ENCODE results near the gene ACSS1.

ACSS1 gene

DNA sequence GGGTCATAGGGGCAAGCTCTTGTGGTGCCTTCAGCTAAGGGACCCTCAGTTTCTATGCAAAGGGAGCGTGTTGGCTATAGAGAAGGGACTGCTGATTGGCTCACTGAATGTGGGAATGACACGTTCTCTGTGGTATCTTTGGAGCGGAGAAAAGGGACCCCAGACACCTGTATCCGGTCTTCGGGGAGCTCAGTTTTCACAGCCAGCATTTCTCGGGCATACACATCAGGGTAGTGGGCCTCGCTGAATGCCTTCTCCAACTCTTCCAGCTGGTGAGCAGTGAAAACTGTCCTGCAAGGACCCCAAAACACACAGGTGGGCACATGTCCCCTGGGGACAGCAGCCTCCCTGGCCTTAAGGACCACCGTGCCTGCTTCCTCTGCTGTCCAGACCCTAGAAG, 20.7 kb upstream of the ACSS1 start:
- DNase-seq (ENCODE audit: low spot score), result no peak

DNA sequence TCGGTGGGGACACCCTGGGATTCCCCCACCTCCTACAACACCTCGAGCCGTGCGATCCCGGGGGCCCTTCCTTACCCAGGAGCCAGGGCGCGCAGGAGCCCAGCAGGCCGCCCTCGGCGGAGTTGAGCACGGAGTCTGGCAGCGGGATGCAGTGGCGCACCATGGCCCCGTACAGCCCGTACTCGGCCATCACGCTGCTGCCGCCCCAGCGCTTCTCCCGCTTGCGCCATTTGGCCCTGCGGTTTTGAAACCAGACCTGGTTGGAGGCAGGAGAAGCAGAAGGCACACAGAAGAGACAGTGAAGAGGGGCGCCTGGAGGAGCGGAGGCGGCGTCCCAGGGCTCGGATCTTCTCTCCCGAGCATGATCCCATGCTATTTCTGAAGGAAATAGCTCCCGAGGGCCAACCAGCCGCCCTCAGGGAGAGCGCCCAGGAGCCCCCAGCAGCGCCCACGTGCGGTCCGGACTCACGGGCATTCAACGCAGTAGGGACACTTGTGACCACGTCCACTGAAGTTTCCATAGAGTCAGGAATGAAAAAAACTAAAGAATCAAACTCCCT, 19.8 kb upstream of the ACSS1 start:
- no peak for DNase-seq (ENCODE audit: low spot score)

DNA sequence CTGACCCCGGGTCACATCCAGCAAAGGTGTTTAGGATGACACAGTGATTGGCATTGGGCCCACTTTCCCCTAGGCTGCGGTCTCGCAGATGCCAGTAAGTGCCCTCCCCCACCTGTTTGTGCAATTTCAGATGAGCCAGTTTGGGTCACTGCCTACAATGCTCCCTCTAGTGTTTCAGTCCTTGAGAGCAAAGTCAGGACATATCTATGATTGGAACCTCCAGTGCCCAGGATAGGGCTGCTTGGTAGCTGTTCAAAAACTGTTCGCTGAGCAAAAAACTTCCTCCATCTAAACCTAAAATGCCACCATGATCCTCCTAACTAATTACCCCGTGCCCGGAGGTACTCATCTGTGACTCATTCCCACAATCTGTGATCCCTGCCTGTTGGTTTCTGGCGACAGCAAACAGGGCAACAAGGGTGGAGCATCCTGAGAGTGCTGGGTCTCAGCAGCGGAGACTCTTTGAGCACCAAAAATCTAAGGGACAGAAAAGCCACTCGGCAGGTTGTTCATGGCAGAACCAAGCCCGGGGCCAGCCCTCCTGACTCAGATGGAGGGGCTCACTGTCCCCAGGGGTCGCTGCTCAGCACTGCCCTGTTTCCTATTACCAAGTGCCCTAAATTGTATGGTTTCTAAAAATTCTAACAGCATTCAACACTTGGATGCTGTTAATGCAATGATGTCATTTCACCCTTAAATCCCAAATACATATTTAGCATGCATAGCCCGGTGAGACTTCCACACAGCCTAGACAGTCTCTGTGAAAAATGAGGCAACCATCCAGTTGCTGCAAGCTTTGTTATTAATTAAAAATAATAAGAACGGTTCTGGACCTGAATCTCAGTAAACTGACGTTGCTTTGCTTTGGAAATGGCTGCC, 19.0 kb upstream of the ACSS1 start:
- peak; percentile 77 for DNase-seq (ENCODE audit: low spot score)

DNA sequence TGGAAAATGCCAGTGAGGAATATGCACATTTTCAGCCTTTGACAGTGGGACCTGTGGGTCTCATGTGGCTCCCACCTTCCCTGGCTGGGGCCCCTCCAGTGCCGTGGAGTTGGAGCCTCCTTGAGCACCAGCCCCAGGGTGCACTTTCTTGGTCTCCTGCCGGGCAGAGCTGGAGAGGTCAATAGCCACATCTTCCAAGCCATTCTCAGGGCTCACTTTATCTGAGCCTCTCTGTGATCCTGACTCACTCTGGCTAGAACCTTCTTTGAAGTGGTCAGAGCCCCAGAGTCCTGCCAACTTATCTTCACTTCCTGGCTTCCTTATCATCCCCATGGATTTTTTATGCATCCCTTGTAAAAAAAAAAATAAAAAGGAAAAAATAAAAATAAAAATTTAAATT, 18.3 kb upstream of the ACSS1 start:
- peak; percentile 67 for DNase-seq (ENCODE audit: low spot score)

DNA sequence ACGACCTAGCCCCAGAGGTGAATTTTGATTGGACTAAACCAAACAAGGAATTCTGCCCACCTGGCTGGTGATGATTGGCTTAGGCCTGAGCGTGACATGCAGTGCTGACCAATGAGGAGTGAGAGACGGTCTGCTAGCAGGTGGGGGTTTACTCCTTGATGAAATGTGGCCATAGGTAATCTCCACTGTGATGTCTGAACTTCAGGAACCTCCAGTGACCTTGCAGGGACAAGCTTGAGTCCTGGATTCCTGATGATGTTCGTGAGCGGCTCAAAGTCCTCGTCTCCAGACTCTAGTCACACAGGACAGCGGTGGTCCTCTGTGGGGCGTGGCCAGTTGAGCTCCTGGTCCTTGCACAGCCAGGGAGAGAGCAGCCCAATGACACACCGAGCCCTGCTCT, 15.6 kb upstream of the ACSS1 start:
- DNase-seq (ENCODE audit: low spot score), result no peak

DNA sequence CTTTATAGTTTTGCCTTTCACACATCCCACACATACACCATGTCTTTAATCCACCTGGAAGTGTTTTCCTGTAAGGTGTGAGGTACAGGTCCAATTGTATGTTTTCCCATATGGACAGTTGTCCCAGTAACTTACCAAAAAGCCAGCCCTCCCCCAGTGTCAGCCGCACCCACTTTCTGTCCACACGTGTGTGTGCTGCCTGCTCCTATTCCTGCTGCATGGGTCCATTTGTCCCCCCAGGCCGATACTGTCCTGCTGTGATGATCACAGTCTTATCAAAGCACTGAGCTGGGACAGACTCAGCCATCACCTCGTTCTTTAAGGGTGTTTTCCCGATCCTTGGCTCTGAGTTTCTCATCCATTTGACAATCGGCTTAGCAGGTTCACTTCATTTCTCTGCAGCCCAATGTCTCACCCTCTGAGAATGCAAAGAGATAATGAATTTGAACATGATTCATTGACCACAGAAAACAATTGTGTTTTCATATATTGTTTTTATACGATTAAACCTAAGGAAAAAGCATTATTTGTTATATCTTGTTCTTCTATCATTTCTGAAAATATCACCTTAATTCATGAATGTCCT, 14.4 kb upstream of the ACSS1 start:
- DNase-seq (ENCODE audit: low spot score), result no peak

DNA sequence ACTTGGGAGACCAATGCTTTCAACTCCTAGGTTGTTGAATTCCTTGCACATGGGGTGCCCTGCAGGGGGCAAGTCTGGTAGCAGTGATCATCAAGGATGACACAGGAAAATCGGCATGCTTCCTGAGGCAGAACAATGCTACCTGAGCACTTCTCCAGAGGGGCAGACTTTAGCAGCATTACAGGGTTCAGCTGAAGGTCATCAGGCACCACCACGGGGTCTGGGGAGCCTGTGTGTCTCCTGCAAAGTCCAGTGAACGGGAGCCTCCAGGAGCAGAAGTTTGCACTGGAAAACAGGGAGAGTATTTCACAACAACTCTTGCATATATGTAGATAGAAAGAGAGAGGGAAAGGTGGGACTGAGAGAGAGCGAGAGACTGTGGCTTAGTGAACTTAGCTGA, 13.8 kb upstream of the ACSS1 start:
- no peak for DNase-seq (ENCODE audit: low spot score)

DNA sequence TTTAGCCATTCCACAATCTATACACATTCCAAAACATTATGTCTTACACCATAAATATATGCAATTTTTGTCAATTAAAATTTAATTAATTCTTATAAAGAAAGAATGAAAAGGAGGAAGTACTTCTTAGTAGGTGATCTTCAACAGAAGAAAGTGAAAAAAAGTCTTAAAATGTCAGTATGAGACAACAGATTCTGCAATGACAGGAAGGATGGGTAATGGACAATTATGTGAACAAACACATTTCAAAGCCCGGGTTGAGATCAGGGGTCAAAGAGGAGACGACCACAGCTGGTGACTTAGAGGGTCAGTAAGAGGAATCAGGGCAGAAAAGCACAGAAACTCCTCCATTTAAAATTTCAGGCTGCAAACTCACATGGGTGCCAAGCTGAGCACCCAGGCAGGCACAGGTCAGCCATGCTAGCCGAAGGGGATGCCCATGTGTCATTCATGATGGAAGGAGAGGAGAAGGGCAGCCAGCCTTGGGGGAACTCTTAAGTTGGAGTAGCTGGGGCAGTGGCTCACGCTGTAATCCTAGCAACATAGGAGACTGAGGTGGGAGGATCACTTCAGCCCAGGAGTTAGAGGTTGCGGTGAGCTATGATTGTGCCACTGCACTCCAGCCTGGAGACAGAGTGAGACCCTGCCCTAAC, 13.0 kb upstream of the ACSS1 start:
- DNase-seq (ENCODE audit: low spot score), result no peak

DNA sequence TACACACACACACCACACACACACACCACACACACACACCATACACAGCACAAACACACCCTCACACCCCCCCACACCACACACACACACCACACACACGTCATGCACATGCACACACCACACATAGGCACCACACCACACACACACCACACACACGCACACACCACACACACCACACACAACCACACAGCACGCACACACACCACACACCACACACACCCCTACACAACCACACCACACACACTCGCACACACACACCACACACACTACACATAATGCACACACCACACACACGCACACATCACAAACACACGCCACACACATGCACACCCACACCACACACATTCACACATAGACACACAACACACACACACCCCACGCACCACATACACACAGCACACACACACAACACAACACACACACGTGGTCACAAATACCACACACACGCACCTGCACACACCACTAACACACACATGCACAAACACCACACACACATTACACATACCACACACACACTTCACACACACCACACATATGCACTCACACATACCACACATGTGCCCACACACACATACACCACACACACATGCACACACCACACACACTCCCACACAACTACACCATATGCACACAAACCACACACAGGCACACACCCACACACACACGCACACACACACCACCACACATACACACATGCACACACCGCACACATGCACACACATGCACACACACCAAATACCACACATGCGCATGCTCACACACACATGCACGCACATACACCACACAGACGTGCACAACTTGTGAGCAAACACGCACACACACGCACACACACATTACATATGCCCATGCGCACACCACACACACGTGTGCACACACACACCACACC, 9.4 kb upstream of the ACSS1 start:
- no peak for DNase-seq (ENCODE audit: low spot score)

DNA sequence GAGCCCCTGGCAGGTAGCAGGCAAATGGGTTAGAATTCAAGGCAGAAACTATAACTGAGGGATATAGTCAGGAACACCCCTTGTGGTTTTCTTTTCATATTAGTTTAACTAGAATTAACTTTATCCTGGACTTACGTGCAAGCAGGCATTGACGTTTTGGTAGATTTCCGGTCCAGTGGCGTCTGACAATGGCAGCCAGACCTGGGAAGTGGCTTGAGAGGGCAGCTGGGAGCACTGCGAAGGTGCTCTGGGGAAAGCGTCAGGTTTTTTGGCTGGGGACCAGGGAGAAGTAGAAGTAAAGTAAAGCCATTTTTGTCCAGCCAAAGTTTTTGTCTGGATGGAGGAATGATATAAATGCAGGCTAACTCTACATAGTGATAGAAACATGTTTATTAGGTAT, 8.4 kb upstream of the ACSS1 start:
- DNase-seq (ENCODE audit: low spot score), result no peak

DNA sequence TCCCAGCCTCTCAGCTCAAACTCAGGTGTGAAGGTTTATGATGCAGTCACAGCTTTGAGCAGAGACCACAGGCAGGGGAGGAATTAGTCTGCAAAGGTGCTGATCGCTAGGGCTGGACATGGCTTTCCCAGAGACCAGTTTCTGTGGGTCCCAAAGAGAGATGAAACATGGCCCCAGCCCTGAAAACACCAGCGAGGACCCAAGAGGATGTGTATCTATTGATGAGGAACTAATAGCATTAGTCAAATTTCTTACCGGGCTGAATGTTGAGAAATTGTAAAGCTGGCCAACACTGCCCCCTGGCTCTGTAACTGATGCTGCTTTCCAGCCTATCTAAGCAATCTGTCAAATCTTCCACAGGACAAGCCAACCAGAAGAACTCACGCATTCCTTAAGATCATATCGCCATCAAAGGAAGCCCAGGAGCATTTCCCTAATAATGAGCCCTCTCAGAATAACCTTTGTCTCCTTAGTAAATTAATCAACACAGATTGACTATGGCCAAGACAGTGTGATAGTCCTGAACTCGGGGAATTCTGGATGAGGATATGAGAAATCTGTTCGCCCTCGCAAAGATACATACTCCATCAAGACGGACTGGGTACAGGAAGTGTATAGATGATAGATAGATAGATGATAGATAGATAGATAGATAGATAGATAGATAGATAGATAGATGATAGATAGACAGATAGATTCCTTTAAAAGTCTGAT, 7.8 kb upstream of the ACSS1 start:
- peak; percentile 53 for DNase-seq (ENCODE audit: low spot score)

DNA sequence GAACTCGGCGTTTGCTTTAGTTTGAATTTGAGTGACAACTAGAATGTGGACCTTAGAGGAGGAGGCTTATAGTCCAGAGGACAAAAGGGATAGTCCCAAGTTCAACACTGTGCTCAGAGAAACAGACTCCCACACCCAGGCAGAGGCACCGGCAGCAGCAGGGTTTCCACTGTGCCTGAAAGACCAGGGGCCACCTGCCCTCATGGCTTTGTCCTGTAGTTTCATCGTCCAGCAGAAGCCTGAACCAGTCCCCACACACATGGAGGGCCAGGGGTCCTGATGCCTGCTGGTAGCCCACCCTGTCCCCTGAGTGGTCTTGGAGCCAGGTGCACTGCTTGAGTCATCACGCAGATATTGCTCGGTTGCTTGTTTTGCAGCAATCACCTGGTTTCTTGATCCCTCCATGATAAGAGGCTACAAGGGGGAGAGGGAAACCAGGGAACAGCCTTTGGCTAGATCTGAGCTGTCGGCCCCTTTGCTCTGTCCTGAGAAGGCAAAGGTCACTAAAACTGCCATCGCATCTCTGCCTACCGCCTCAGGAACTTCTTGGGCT, 7.2 kb upstream of the ACSS1 start:
- no peak for DNase-seq (ENCODE audit: low spot score)

DNA sequence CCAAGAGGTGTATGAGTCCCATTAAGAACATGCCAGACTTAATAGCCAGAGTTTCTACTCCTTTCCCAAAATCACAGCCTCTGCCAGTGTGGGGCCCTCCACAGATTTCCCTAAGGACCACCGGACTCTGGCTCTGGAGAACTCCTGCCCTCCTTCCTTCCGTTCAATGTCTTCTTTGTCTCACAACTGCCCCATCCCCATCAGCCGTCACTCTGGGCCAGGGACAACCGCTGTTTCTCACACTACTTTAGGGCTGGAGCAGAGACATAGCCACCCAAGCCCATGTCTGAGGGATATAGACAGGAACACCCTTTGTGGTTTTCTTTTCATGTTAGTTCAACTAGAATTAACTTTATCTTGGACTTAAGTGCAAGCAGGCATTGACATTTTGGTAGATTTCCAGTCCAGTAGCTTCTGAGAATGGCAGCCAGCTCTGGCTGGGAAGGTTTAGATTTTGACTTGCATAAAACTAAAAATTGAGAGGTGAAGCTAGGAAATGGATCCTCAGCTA, 6.7 kb upstream of the ACSS1 start:
- no peak for DNase-seq (ENCODE audit: low spot score)

DNA sequence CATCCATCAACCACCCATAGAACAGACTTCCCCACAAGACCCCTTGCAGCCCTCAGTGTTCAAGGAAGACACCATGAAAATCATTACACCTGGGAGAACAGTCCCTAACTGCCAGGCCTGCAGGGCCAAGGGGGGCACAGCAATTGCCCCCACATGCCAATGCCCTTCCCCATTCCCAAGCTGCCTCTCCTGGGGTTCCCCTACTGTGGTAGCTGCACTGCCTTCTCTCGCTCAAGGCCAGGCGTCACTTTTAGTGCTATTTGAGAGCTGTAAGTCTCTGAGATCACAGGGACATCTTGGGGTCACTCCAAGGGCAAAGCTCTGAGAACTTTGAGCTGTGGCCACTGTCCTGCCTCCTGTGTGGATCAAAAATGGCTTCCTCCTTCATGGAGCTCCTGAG, 6.0 kb upstream of the ACSS1 start:
- DNase-seq (ENCODE audit: low spot score), result no peak

DNA sequence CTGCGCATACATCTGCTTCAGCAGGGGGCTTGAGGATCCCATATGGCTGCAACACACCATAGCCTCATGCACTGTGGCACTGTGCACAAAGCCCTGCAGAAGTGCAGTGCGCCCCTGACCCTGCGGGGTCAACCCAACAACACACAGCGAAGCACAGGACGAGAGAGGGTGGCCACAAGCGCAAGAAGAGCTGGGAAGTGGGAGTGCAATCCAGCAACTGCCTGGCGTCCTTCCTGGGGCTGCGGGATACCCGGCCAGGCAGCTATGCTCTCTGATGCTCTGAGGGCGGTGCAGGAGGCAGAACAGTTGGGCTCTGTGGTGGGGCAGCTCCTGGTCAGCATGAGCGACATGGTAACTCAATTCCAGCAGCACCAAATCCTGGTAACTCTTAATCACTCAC, 5.6 kb upstream of the ACSS1 start:
- no peak for DNase-seq (ENCODE audit: low spot score)

DNA sequence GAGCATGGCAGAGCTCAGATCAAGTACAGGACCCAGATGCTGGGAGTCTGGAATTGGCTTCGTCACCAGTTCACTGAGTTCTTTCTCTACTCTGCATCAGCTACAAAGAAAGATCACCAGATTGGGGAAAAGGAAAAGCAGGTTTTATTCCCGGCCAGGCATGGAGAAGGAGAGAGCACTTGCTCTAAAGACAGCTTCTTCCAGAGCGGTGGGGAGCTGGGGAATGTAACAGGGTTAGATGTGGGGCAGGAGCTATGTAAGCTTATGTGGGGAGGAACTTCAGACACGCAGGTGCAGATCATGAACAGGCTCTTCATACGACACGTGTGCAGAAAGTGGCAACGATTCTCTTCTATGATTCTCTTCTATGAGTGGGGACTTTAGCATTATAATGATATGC, 4.9 kb upstream of the ACSS1 start:
- DNase-seq (ENCODE audit: low spot score), result no peak

DNA sequence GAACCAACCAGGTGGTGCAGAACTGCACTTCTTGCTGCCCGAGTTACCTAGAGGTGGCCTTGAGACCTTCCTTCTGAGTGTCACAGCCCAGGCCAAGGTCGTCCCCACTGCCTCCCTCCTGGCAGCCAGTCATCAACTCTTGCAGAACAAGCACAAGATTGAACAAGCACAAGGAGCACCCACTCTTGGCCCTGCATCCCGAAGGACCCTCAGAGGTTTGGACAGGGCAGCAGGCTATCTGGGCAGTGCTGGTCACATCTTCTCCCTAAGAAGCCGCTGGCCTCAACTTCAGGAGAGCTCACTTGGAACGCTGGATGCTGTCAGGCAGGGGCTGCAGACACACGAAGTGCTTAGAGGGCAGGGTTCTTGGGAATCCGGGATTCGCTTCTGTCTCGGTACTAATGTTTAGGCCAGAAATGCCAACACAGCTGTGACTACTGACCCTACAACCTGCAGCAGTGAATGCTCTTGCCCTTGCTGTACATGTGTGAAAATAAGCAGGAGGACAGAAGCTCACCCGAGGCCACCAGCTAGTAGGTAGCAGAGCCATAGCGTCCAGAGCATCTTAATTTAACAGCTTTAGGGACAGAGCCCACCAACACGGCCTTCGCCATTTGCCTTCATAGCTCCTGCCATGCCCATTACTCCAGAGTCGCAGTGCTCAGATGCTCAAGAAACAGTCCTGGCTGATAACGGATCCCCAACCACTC, 4.0 kb upstream of the ACSS1 start:
- no peak for DNase-seq (ENCODE audit: low spot score)

DNA sequence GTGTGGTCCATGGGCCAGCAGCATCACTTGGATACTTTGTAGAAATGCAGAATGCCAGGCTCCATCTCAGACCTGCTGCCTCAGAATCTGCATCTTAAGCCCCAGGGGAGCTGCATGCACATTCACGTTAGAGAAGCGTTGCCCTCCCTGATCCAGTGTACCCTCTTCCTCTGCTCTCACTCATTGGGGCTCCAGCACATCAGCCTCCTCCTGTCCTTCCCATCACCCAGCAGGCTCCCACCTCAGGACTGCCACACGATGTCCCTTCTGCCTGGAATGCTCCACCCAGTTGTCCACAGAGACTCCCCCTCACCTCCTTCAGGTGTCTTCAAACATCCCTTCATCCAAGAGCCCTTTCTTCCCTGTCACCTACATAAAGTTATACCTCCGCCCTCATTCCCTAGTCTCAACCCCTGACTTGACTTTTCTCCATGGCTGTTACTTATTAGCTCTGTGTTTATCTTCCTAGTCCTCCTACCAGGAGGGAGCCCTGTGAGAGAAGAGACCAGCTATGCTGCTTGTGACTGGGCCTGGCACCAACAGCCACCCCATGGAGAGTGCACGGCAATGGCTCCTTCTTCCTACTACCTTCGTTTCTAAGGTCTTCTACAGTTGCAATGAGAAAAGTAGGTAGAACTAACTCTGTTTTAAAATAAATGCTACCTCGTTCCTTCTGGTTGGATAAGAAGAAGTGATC, 3.3 kb upstream of the ACSS1 start:
- DNase-seq (ENCODE audit: low spot score), result no peak

DNA sequence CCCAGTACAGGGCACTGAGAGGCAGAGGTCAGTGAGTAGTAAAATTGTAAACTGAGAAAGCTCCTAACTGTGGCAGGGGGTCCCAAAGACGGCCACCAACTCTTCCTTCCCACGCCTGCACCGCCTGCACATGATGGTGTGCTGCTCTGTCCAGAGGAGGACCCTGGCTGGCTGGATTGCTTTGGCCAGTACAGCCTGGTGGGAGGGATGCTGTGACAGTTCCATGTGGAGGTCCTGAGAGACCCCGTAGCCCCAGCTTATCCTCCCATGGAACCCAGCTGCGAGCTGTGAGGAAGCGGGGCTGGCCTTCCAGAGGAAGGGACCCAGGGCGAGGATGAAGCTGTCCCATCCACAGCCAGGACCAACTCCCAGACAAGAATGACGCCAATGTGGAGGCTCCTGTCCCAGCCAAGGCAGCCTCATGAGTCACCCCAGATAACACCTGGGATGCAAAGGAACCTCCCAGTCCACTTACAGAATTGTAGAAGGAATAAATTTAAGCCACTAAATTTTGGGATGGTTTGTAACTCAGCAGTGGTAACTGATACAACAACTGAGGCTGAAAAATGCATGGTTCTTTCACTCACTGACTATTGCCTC, 2.0 kb upstream of the ACSS1 start:
- DNase-seq (ENCODE audit: low spot score), result no peak
